ENCODE results near the gene TAF11L2.
"Not testable (repeated sequence)": the region's sequence is repeated elsewhere in the genome, so short reads cannot be mapped to it uniquely, and the experiment has no call there.

Gene TAF11L2

DNA sequence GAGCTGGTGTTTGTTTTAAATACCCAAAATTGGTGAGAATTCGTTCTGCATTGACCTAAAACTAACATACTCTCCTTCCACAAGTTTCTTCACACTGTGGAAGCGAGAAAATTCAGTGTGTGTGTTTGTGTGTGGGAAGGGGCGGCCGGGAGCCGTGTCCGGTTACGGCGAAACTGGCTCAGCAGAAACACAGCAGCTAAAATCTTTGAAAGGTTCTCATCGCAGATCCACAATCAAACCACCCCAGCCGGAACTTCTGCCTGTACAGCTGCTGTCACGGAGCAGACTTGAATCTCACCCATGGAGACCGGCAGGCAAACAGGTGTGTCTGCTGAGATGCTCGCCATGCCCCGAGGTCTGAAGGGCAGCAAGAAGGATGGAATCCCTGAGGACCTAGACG is 30.3 kb downstream of the TAF11L2 start, which contains the start of gene TAF11L6:
Gene TAF11L6, plus strand, starts transcription at position 301 of the 400 bp plus-strand sequence.
- DNase-seq = not testable (repeated sequence)

All from islet precursor cell (in vitro differentiated cells).